WERI-Rb-1 (cell line): ENCODE data around the gene PRR7.

Experiments
- DNase-seq: peaks from one replicate; pipeline ENCODE4 v3.0.0-alpha.2; 2020
- H3K27ac ChIP-seq: fragments of 250-450 bp; sonication (Bioruptor Pico); 2 replicates; pipeline ENCODE4 v1.5.1; 2020; ENCODE audit warnings: mild to moderate bottlenecking, moderate library complexity
- H3K27me3 ChIP-seq: fragments of 250-450 bp; sonication (Bioruptor Pico); 2 replicates; pipeline ENCODE4 v1.5.1; 2021; ENCODE audit warnings: mild to moderate bottlenecking, low read depth, moderate library complexity; ENCODE audit not compliant: insufficient read depth, severe bottlenecking
- H3K36me3 ChIP-seq: fragments of 250-450 bp; sonication (Bioruptor Pico); 2 replicates; pipeline ENCODE4 v1.5.1; 2020; ENCODE audit warnings: mild to moderate bottlenecking, moderate library complexity
- H3K4me3 ChIP-seq: 2 replicates; pipeline ENCODE4 v1.5.1; 2011; ENCODE audit warnings: low read depth, mild to moderate bottlenecking, control low read depth, low read length
- H3K9me3 ChIP-seq: fragments of 250-450 bp; sonication (Bioruptor Pico); 2 replicates; pipeline ENCODE4 v1.5.1; 2021; ENCODE audit warnings: mild to moderate bottlenecking, moderate library complexity; ENCODE audit not compliant: severe bottlenecking
- TF ChIP-seq, protein P1 (sequence below): IDR thresholded peaks from 2 replicates; pipeline ENCODE4 v1.5.1; 2011; ENCODE audit warnings: low read depth, mild to moderate bottlenecking, control low read depth, inconsistent platforms, low read length

PRR7 gene

DNA sequence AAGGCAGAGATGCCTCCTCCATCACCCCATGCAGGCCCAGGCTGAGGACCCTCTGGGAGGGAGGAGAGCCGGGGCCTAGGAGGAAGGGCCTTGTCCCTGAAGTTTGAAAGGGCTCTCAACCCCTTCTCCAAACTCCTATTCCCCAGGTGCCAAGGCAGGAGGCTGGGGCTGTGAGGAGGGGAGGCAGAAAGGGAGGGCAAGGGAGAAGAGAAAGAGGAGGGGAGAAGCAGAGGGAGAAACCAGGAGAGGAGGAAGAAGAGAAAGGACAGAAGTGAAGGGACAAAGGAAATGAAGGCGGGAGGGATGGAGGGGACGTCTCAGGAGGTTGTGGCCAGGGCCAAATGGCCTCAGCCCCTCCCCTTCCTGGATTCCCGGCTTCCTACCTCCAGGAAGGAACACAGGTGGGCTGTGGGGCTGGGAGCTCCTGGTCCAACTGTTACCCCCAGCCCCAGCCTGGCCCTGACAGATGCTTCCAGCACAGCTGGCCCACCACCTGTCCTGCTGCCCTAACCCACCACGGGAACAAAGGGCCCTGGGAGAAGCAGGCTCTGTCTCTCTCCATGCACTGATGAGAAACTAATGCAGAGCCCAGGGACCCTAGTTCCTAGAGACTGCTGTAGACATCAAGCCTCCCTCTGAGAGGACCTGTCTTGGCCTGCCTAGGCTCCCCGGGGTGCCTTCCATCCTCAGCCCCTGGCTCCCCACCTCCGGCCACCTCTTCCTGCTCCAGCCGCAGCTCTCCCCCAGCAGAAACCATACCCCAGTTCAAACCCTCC, 23.3 kb downstream of the PRR7 start:
- Histone ChIP-seq H3K36me3 (peaks cover 62% of the 10 kb centered on the region), H3K4me3 (no peak overlapping the region), H3K27ac (no peak overlapping the region), H3K9me3 (no peaks in the 10 kb centered on the region), H3K27me3 (no peaks in the 10 kb centered on the region)
- DNase-seq, result no peak
- TF ChIP-seq, protein P1, sequence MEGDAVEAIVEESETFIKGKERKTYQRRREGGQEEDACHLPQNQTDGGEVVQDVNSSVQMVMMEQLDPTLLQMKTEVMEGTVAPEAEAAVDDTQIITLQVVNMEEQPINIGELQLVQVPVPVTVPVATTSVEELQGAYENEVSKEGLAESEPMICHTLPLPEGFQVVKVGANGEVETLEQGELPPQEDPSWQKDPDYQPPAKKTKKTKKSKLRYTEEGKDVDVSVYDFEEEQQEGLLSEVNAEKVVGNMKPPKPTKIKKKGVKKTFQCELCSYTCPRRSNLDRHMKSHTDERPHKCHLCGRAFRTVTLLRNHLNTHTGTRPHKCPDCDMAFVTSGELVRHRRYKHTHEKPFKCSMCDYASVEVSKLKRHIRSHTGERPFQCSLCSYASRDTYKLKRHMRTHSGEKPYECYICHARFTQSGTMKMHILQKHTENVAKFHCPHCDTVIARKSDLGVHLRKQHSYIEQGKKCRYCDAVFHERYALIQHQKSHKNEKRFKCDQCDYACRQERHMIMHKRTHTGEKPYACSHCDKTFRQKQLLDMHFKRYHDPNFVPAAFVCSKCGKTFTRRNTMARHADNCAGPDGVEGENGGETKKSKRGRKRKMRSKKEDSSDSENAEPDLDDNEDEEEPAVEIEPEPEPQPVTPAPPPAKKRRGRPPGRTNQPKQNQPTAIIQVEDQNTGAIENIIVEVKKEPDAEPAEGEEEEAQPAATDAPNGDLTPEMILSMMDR, result no peak

DNA sequence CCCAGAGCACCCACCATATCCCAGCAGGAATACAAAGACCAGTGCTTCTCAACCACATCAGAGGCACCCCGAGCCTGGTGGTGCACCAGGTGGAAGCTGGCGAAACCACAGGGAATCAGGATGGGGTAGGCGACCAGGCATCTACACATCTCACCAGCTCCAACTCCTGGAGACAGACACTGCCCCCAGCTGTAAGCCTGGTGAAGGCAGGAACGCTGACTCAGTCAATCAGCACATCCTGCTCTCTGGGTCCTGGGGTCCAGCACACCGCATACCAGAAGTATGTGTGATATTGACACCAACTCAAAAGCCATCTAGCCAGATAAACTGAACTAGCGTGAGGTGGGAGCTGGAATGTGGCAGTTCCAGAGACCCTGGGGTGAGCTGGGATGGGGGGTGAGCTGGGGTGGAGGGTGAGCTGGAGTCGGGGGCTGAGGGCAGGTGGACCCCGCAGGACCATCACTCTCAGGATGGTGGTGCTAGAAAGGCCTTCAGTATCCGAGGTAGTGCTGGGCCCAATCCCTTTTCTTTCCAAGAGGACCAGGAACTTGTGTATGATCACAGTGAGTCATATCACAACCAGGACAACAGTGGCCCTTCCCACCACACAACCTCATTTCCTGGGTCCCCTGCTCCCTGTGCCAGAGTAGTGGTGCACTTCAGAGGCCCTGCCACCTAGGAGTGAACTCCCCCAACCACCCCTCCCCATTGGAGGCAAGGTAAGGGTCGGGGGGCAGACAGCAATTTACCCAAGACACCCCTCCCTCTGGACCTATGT, 24.3 kb downstream of the PRR7 start:
- H3K36me3 ChIP-seq, result peaks cover 52% of the 10 kb centered on the region
- no peaks in the 10 kb centered on the region for H3K27me3 ChIP-seq
- TF ChIP-seq, protein P1, result no peak
- DNase-seq, result no peak
- no peak overlapping the region for H3K4me3 ChIP-seq
- no peak overlapping the region; the same call in 1 of the 2 replicates for H3K27ac ChIP-seq
- H3K9me3 ChIP-seq, result no peaks in the 10 kb centered on the region

DNA sequence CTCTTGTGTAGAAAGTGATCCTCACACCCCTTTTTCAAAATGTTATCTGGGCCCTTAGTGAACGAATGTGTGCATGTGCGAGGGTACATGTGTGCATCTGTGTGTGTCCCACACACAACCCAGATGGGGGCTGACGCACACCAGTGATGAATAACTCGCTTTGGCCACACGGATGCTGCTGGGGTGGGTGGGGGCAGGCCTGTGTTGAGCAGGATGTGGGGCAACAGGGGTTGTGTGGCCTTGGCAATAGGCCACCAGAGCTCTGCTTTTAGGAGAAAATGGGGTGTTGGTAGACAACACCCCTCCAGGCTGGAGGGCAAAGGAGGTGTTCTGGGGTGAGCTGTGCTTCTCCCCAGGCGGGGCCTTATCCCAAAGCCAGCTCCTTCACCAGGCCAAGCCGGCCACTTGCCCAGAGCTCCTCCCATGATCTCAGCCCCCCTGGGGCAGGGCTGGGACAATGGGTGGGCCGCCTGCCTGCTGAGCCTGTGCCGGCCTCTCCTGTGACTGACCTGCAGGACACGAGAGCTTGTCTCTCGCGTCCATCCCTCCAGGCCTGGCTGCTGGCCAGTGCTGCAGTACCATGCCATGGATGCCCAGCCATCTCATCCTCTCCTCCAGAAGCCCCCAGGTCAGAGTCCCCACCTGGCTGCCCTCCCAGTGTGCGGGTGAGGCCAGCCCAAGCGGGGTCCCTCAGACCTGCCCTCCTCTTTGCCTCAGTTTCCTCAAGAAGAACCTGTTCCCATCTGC, 25.2 kb downstream of the PRR7 start:
- peaks cover 43% of the 10 kb centered on the region for H3K36me3 ChIP-seq
- no peaks in the 10 kb centered on the region for H3K9me3 ChIP-seq
- H3K27me3 ChIP-seq, result no peaks in the 10 kb centered on the region
- DNase-seq, result no peak
- H3K27ac ChIP-seq, result peak overlapping the region; percentile 84
- TF ChIP-seq, protein P1, result no peak
- H3K4me3 ChIP-seq, result peak overlapping the region; percentile 65

DNA sequence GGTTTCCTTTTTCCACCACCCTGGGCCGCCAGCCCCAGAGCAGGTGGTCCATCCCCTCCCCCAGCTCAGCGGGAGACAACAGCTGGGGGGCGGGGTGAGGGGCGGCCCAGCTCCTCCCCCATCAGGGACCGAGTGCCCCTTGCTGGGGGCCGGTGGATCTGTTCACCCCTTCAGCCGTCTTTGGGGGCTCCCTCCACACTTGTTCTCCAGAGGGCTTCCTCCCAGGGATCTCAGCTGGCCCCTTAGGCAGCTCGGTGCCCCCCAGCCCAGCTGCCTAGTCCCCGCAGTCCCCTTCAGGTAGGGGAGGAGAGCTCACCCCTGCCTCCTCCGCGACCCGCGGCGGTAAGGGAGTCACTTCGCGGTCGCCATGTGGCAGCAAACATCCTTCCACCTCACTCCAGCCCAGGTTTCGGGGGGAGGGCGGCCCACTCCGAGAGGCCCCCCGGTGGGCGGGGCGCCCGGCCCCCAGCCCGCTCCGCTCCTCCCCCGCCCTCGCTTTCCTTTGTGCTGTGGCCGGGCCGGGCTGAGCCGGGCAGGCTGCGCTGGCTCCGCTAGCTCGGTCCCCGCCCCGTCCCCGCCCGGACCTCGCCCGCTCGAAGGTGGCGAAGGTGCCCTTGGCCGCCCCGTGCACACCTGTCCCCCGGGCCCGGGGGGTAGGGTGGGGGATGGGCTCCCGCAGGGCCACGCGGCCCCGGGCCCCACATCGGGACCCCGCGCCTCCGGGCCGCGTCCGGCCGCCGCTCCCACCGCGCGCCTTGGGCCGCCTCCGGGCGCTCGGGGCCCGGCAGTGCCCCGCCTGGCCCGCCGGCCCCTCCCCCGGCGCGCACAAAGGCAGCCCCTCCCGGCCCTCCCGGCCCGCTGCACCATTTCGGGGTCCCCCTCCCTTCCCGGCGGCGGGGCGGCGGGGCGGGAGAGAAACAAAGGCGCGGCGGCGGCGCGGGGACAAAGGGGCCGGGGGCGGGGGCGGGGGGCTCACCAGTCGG, 26.1 kb downstream of the PRR7 start:
- H3K9me3 ChIP-seq, result no peaks in the 10 kb centered on the region
- H3K27ac ChIP-seq, result peak overlapping the region; percentile 84
- peak overlapping the region; percentile 65 for H3K4me3 ChIP-seq
- no peaks in the 10 kb centered on the region for H3K27me3 ChIP-seq
- H3K36me3 ChIP-seq, result peaks cover 34% of the 10 kb centered on the region
- DNase-seq, result peak; percentile 57
- TF ChIP-seq, protein P1, result no peak

DNA sequence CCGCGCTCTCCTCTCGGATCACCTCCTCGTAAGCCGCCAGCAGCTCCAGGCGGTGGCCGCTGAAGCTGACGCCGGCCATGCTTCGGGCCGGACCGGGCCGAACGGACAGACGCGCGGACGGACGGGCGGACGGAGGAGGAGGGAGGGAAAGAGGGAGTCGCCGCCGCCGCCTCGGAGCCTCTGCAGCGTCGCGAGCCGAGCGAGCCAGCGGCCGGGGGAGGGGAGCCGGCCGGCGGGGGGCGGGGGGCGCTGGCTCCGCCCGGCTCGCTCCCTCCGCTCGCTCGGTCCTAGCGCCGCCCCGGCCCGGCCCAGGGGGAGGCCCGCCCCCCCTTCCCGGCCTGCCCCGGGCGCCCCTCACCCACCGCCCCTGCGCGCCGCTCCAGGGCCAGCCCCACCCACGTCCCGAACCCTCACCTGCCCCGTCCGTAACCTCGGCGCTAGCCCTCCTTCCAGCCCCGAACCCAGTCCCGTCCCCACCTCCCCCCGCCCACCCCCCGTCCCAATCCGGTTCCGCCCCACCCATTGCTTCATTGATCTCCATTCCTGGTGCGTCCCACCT, 26.9 kb downstream of the PRR7 start, which contains the start of gene DBN1:
TSS of gene DBN1 (minus strand) at position 192 of the 559 bp plus-strand sequence. CDS start at position 79, 113 bp downstream.
- DNase-seq, result peak; percentile 32
- Histone ChIP-seq H3K27me3 (no peaks in the 10 kb centered on the region), H3K9me3 (no peaks in the 10 kb centered on the region), H3K4me3 (peak within 1 kb of the TSS; percentile 65), H3K27ac (peak within 1 kb of the TSS; percentile 84), H3K36me3 (peaks cover 28% of the 10 kb centered on the region)
- TF ChIP-seq, protein P1, result no peak
